Kidney epithelial cell (primary cell): Measurements from ENCODE around the gene DYRK4. TPM values are rescaled to one million over a fixed set of nuclear protein-coding genes. Genes with fewer than 3 reads are reported as not detected.

ENCODE experiments used
- DNase-seq: peaks from one replicate; pipeline ENCODE4 v3.0.0-alpha.2; 2010; ENCODE audit warnings: low read depth
- H3K27me3 ChIP-seq: 2 replicates; pipeline ENCODE4 v1.6.0; 2011; ENCODE audit warnings: low read length; ENCODE audit not compliant: control insufficient read depth, insufficient read depth
- H3K36me3 ChIP-seq: 2 replicates; pipeline ENCODE4 v1.5.1; 2011; ENCODE audit warnings: low read length; ENCODE audit not compliant: control insufficient read depth, insufficient read depth
- H3K4me3 ChIP-seq: 2 replicates; pipeline ENCODE4 v1.5.1; 2011; ENCODE audit warnings: low read depth, mild to moderate bottlenecking, control low read depth, low read length
- CTCF ChIP-seq: IDR thresholded peaks from 2 replicates; pipeline ENCODE4 v1.5.1; 2011; ENCODE audit warnings: mild to moderate bottlenecking, moderate library complexity, low read length, control low read depth, inconsistent platforms; ENCODE audit not compliant: insufficient read depth, poor library complexity, severe bottlenecking
- total RNA-seq: library from RNA; depleted of rRNA; stranded (reverse); fragments of >200 nt; gene quantifications from 2 replicates; pipeline ENCODE4 v1.2.3, GENCODE V29; 2015

DYRK4 gene
- total RNA-seq, 1 donor from 2014 or later: 60.3 TPM

- no peaks in the 10 kb centered on the region for H3K27me3 ChIP-seq
- DNase-seq: no peak
- TF ChIP-seq CTCF: no peak
- H3K4me3 ChIP-seq: no peak overlapping the region
- H3K36me3 ChIP-seq: no peaks in the 10 kb centered on the region
Measured at GRCh38 chr12:4566474-4566873, 4.5 kb downstream of the DYRK4 start.

GRCh38 chr12:4567073-4567881 lies 5.3 kb downstream of the DYRK4 start:
- DNase-seq: no peak
- Histone ChIP-seq H3K27me3 (no peaks in the 10 kb centered on the region), H3K4me3 (no peak overlapping the region), H3K36me3 (no peaks in the 10 kb centered on the region)
- TF ChIP-seq CTCF: no peak

- no peak for TF ChIP-seq CTCF
- H3K27me3 ChIP-seq: no peaks in the 10 kb centered on the region
- no peaks in the 10 kb centered on the region for H3K36me3 ChIP-seq
- no peak for DNase-seq
- no peak overlapping the region for H3K4me3 ChIP-seq
Measured at GRCh38 chr12:4569261-4569660, 7.3 kb downstream of the DYRK4 start.

- DNase-seq: no peak
- Histone ChIP-seq H3K27me3 (no peaks in the 10 kb centered on the region), H3K36me3 (no peaks in the 10 kb centered on the region), H3K4me3 (no peak overlapping the region)
- no peak for TF ChIP-seq CTCF
Measured at GRCh38 chr12:4572680-4573079, 10.7 kb downstream of the DYRK4 start.

GRCh38 chr12:4579305-4580102 lies 17.5 kb downstream of the DYRK4 start:
- Histone ChIP-seq H3K27me3 (no peaks in the 10 kb centered on the region), H3K36me3 (no peaks in the 10 kb centered on the region), H3K4me3 (no peak overlapping the region)
- DNase-seq: no peak
- TF ChIP-seq CTCF: no peak
